MCF 10A (cell line): ENCODE measurements around the gene ERVW-1. TPM values are rescaled to one million over a fixed set of nuclear protein-coding genes. Genes with fewer than 3 reads are reported as not detected.

Experiments
- BruUV-seq: library from RNA; stranded (reverse); fragments of 400-500 nt; replicated peaks from 2 replicates; lab custom pipeline; 2021; lab: Mats Ljungman, UMichigan
- CTCF ChIA-PET: fragments of 300-600 bp; sonication (Branson Sonifier 250); formaldehyde crosslinking; extraction: SDS; loops from one replicate; lab custom pipeline; 2021; ENCODE audit warnings: antibody characterized with exemption, inconsistent platforms; lab: Yijun Ruan, JAX
- POLR2A ChIA-PET: fragments of 300-600, 350-650 bp; sonication (Branson Sonifier 250); formaldehyde crosslinking; extraction: SDS; loops from one replicate; lab custom pipeline; 2020; ENCODE audit warnings: antibody characterized with exemption, inconsistent platforms; lab: Yijun Ruan, JAX
- DNase-seq: peaks from one replicate; pipeline ENCODE4 v3.0.0-alpha.2; 2018; ENCODE audit not compliant: unreplicated experiment
- H3K27ac Mint-ChIP-seq: one replicate; pipeline ENCODE4 v1.8.0; 2022; ENCODE audit warnings: mild to moderate bottlenecking, low read depth, mixed read lengths; ENCODE audit not compliant: unreplicated experiment
- H3K27me3 Mint-ChIP-seq: one replicate; pipeline ENCODE4 v1.8.0; 2022; ENCODE audit warnings: mixed read lengths; ENCODE audit not compliant: insufficient read depth, unreplicated experiment
- H3K36me3 Mint-ChIP-seq: one replicate; pipeline ENCODE4 v1.8.0; 2022; ENCODE audit warnings: mild to moderate bottlenecking, moderate library complexity, mixed read lengths; ENCODE audit not compliant: insufficient read depth, unreplicated experiment
- H3K4me1 Mint-ChIP-seq: one replicate; pipeline ENCODE4 v1.8.0; 2022; ENCODE audit warnings: mixed read lengths; ENCODE audit not compliant: insufficient read depth, unreplicated experiment
- H3K4me3 Mint-ChIP-seq: one replicate; pipeline ENCODE4 v1.8.0; 2022; ENCODE audit warnings: mild to moderate bottlenecking, moderate library complexity, mixed read lengths; ENCODE audit not compliant: unreplicated experiment
- H3K9me3 Mint-ChIP-seq: one replicate; pipeline ENCODE4 v1.8.0; 2022; ENCODE audit warnings: mixed read lengths; ENCODE audit not compliant: unreplicated experiment
- intact Hi-C: fragments of 100-400 bp; cut with micrococcal nuclease; formaldehyde crosslinking; loops from 2 replicates; pipeline ENCODE4 v1.14.1; 2022
- total RNA-seq: library from RNA; stranded (reverse); gene quantifications from 2 replicates; pipeline ENCODE4 v1.2.3, GENCODE V29; 2022
- TF ChIP-seq, protein P1 (sequence below): fragments of 200-600 bp; IDR thresholded peaks from one replicate; pipeline ENCODE4 v1.8.0; 2022; ENCODE audit warnings: antibody characterized with exemption, mild to moderate bottlenecking; ENCODE audit not compliant: unreplicated experiment

ERVW-1 gene
- total RNA-seq, 1 experiment from 2014 or later = not detected

DNA sequence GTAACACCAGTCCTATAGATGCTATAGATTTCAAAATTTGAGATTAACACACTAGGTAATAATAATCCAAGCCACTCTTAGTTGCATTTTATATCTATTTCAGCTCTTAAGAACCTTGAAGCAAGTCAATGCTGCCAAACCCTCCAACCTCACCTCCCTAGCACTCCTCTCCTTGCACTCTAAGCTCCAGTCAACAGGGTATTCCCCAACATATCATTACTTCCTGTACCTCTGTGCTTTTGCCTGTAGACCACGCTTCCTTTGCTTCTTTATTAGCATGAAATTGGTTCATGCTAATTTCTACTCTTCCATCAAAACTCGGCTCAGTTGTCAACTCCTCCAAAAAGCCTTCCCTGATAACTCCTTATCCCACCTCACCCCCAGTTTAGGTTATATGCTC, 26.0 kb upstream of the ERVW-1 start:
- ChIA-PET POLR2A (interaction anchor here (1.0 kb wide), 1 partner anchor 17 kb away, joined by 3 read pairs; no protein-coding TSS in a partner anchor), CTCF (no interaction called here)
- Mint-ChIP-seq H3K27me3 (no peaks in the 10 kb centered on the region), H3K4me3 (no peak overlapping the region), H3K9me3 (no peaks in the 10 kb centered on the region), H3K27ac (no peak overlapping the region), H3K36me3 (peaks cover 61% of the 10 kb centered on the region), H3K4me1 (no peaks in the 10 kb centered on the region)
- TF ChIP-seq, protein P1, sequence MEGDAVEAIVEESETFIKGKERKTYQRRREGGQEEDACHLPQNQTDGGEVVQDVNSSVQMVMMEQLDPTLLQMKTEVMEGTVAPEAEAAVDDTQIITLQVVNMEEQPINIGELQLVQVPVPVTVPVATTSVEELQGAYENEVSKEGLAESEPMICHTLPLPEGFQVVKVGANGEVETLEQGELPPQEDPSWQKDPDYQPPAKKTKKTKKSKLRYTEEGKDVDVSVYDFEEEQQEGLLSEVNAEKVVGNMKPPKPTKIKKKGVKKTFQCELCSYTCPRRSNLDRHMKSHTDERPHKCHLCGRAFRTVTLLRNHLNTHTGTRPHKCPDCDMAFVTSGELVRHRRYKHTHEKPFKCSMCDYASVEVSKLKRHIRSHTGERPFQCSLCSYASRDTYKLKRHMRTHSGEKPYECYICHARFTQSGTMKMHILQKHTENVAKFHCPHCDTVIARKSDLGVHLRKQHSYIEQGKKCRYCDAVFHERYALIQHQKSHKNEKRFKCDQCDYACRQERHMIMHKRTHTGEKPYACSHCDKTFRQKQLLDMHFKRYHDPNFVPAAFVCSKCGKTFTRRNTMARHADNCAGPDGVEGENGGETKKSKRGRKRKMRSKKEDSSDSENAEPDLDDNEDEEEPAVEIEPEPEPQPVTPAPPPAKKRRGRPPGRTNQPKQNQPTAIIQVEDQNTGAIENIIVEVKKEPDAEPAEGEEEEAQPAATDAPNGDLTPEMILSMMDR = no peak
- intact Hi-C loops = no loop called here
- BruUV-seq = no TSS peak
- no peak for DNase-seq

DNA sequence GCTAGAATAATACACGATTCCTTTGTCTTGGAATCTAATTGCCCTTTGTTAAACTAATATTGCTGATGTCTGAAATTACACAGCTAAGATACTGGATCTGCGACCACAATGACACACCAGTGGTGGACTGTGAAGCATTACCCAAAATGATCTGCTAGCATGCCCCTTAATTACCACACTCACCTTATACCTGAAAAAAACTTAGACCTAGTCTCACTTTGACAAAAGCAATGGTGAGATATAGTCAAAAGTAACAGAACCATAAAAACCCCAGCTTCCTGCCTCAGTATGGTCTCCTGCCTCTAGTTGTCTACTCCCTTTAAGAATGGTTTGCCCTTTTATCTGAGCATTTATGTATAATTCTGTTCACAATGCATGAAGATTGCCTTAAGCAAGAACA, 20.8 kb upstream of the ERVW-1 start:
- Mint-ChIP-seq H3K36me3 (peaks cover 73% of the 10 kb centered on the region), H3K4me3 (no peak overlapping the region), H3K4me1 (no peaks in the 10 kb centered on the region), H3K27ac (no peak overlapping the region), H3K27me3 (no peaks in the 10 kb centered on the region), H3K9me3 (no peaks in the 10 kb centered on the region)
- TF ChIP-seq, protein P1 = no peak
- intact Hi-C loops = no loop called here
- no peak for DNase-seq
- ChIA-PET CTCF (interaction anchor here (0.6 kb wide), 1 partner anchor 22 kb away, joined by 3 read pairs; no protein-coding TSS in a partner anchor), POLR2A (interaction anchor here (1.6 kb wide), 1 partner anchor 9 kb away, joined by 6 read pairs; no protein-coding TSS in a partner anchor)
- no TSS peak for BruUV-seq

DNA sequence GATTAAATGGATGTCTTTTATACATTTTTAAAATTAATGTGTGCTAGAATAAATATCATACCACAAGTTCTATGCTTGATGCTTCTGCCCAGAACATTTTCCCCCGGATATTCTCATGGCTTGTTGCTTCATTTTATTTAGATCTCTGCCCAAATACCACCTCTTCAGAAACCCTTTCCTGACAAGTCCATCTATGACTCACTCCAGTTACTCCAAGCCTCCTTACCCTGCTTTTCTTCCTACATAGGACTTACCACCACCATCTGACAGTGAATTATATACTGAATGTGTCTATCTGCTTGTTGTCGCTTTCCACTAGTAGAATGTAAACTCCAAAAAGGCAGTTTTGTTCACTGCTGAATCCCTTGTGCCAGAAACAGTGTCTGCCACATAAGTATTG, 19.1 kb upstream of the ERVW-1 start:
- TF ChIP-seq, protein P1 = no peak
- Mint-ChIP-seq H3K27me3 (no peaks in the 10 kb centered on the region), H3K4me3 (no peak overlapping the region), H3K4me1 (no peaks in the 10 kb centered on the region), H3K9me3 (no peaks in the 10 kb centered on the region), H3K36me3 (peaks cover 85% of the 10 kb centered on the region), H3K27ac (no peak overlapping the region)
- peak; percentile 2 for DNase-seq
- intact Hi-C loops = no loop called here
- no TSS peak for BruUV-seq
- ChIA-PET CTCF (no interaction called here), POLR2A (no interaction called here)

DNA sequence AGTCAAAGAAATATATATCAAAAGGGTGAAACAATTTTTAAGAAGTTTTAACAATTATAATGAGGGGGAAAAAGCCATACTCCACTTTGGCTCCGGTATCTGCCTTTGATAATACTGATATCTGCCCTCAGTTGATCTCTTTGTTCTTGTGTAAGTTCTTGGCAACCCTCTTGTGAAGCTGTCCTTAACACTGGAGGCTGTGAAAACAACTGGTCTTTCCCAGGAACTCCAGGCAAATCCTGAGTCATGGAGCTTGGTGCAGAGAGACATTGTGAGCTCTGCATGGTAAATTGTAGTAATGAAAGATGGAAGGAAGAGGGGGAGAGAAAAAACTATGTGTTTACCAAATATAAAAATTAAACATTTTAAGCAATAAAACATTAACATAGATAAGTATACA, 11.9 kb upstream of the ERVW-1 start:
- H3K9me3 Mint-ChIP-seq = no peaks in the 10 kb centered on the region
- intact Hi-C loops = no loop called here
- H3K4me1 Mint-ChIP-seq = no peaks in the 10 kb centered on the region
- DNase-seq = no peak
- H3K36me3 Mint-ChIP-seq = peaks cover 78% of the 10 kb centered on the region
- BruUV-seq = no TSS peak
- ChIA-PET POLR2A (interaction anchor here (0.7 to 1.7 kb wide), 2 partner anchors 10 to 556 kb away, joined by 3 to 6 read pairs; no protein-coding TSS in a partner anchor), CTCF (interaction anchor here (0.6 to 1.0 kb wide), 4 partner anchors 12 to 101 kb away, joined by 3 to 4 read pairs (median 3); partner anchors contain the start of gene ERVW-1)
- H3K27me3 Mint-ChIP-seq = no peaks in the 10 kb centered on the region
- H3K4me3 Mint-ChIP-seq = no peak overlapping the region
- H3K27ac Mint-ChIP-seq = no peak overlapping the region
- TF ChIP-seq, protein P1 = no peak
